ENCODE results near the gene PLCH2.

DNA sequence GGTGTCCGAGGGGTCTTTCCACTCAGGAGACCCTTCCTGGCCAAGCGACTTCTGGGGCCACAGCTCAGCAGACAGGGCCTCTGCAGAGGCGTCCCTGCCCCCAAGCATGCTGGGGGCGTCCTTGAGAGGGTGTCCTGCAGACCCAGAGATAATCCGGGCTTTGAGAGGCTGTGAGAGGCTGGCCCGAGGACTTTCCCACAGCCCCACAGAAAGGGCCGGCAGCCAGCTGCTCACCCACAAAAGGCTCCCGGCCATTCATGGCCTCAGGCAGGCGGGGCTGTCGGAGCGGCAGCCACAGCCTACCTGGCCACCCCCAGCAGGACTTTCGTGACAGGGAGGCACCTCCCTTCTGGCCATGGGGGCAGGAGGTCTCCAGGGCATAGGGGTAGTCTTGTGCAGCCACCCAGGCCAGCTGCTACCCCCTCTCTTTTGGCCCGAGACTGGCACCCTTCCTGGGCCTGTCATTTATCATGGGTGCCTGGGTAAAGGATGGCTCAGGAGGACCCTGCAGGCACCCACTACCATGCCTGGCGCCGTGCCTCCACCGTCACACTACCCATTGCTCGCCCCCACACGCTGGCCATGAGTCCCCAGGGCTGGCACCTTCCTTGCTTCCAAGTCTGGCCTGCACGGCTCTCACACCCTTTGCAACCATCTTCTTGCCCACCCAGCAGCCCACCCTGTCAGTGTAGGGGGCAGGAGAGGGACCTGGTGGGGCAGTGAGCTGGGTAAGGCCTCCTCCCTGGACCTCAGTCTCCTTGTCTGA, 69.0 kb downstream of the PLCH2 start:
- TF ChIP-seq, protein P1, sequence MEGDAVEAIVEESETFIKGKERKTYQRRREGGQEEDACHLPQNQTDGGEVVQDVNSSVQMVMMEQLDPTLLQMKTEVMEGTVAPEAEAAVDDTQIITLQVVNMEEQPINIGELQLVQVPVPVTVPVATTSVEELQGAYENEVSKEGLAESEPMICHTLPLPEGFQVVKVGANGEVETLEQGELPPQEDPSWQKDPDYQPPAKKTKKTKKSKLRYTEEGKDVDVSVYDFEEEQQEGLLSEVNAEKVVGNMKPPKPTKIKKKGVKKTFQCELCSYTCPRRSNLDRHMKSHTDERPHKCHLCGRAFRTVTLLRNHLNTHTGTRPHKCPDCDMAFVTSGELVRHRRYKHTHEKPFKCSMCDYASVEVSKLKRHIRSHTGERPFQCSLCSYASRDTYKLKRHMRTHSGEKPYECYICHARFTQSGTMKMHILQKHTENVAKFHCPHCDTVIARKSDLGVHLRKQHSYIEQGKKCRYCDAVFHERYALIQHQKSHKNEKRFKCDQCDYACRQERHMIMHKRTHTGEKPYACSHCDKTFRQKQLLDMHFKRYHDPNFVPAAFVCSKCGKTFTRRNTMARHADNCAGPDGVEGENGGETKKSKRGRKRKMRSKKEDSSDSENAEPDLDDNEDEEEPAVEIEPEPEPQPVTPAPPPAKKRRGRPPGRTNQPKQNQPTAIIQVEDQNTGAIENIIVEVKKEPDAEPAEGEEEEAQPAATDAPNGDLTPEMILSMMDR (IDR thresholded peaks at IDR 0.05): no peak
- no peak for TF ChIP-seq EZH2 (IDR thresholded peaks at IDR 0.05; ENCODE audit: borderline replicate concordance, insufficient read depth, low read depth, low read length, poor library complexity, severe bottlenecking)

Data from B cell (primary cell).